Endothelial cell (in vitro differentiated cells): ENCODE measurements around the gene STXBP1. TPM values are rescaled to one million over a fixed set of nuclear protein-coding genes. Genes with fewer than 3 reads are reported as not detected.

Experiments
- DNase-seq: peaks from one replicate; pipeline ENCODE4 v3.0.0; 2021; ENCODE audit warnings: low spot score
- H3K27ac Mint-ChIP-seq: one replicate; pipeline ENCODE4 v1.8.0; 2021; ENCODE audit warnings: mixed read lengths, inconsistent platforms; ENCODE audit not compliant: unreplicated experiment
- H3K27me3 Mint-ChIP-seq: one replicate; pipeline ENCODE4 v1.8.0; 2021; ENCODE audit warnings: mild to moderate bottlenecking, moderate library complexity, mixed read lengths, inconsistent platforms; ENCODE audit not compliant: unreplicated experiment
- H3K36me3 Mint-ChIP-seq: one replicate; pipeline ENCODE4 v1.8.0; 2021; ENCODE audit warnings: mild to moderate bottlenecking, low read depth, mixed read lengths, inconsistent platforms; ENCODE audit not compliant: unreplicated experiment
- H3K4me1 Mint-ChIP-seq: one replicate; pipeline ENCODE4 v1.8.0; 2021; ENCODE audit warnings: mild to moderate bottlenecking, mixed read lengths, inconsistent platforms; ENCODE audit not compliant: unreplicated experiment
- H3K4me3 Mint-ChIP-seq: one replicate; pipeline ENCODE4 v1.8.0; 2021; ENCODE audit warnings: mild to moderate bottlenecking, mixed read lengths, inconsistent platforms; ENCODE audit not compliant: unreplicated experiment
- H3K9me3 Mint-ChIP-seq: one replicate; pipeline ENCODE4 v1.8.0; 2021; ENCODE audit warnings: mixed read lengths, inconsistent platforms; ENCODE audit not compliant: unreplicated experiment
- CTCF ChIP-seq: fragments of 200-600 bp; sonication (generic); IDR thresholded peaks from one replicate; pipeline ENCODE4 v1.5.0; 2021; ENCODE audit warnings: antibody characterized with exemption; ENCODE audit not compliant: unreplicated experiment
- total RNA-seq: library from RNA; stranded (reverse); fragmentation: NEBNext Ultra II Directional; extraction: Animal tissue kit (Norgen Biotek cat#: 25700); gene quantifications from one replicate; pipeline ENCODE4 v1.2.1, GENCODE V29; 2021; ENCODE audit not compliant: unreplicated experiment

The STXBP1 gene
- total RNA-seq, 1 donor from 2014 or later, result 113 TPM

GRCh38 chr9:127733614-127734013 is 121.5 kb downstream of the STXBP1 start:
- H3K4me3 Mint-ChIP-seq, result peak overlapping the region; percentile 76
- H3K9me3 Mint-ChIP-seq, result no peaks in the 10 kb centered on the region
- no peak for TF ChIP-seq CTCF
- peaks cover 25% of the 10 kb centered on the region for H3K4me1 Mint-ChIP-seq
- DNase-seq, result no peak
- H3K36me3 Mint-ChIP-seq, result peaks cover 17% of the 10 kb centered on the region
- H3K27ac Mint-ChIP-seq, result no peak overlapping the region
- peaks cover 15% of the 10 kb centered on the region for H3K27me3 Mint-ChIP-seq

GRCh38 chr9:127734247-127734746 is 122.2 kb downstream of the STXBP1 start:
- Mint-ChIP-seq H3K9me3 (no peaks in the 10 kb centered on the region), H3K36me3 (peaks cover 23% of the 10 kb centered on the region), H3K4me3 (peak overlapping the region; percentile 76), H3K4me1 (peaks cover 25% of the 10 kb centered on the region), H3K27ac (no peak overlapping the region), H3K27me3 (peaks cover 15% of the 10 kb centered on the region)
- no peak for TF ChIP-seq CTCF
- DNase-seq, result no peak

GRCh38 chr9:127734747-127735529 is 122.9 kb downstream of the STXBP1 start, which contains the start of gene TOR2A:
Gene TOR2A, minus strand, starts transcription at chr9:127735294. Its CDS starts 24 bp downstream, at chr9:127735270.
- Mint-ChIP-seq H3K36me3 (peaks cover 24% of the 10 kb centered on the region), H3K9me3 (no peaks in the 10 kb centered on the region), H3K4me1 (peaks cover 25% of the 10 kb centered on the region), H3K4me3 (peak within 1 kb of the TSS; percentile 93), H3K27me3 (peaks cover 16% of the 10 kb centered on the region), H3K27ac (peak within 1 kb of the TSS; percentile 98)
- DNase-seq, result peak; percentile 100
- TF ChIP-seq CTCF, result peak; percentile 86

GRCh38 chr9:127735530-127736185 is 123.6 kb downstream of the STXBP1 start:
- Mint-ChIP-seq H3K4me3 (peak overlapping the region; percentile 93), H3K4me1 (peaks cover 25% of the 10 kb centered on the region), H3K27ac (peak overlapping the region; percentile 98), H3K9me3 (no peaks in the 10 kb centered on the region), H3K27me3 (peaks cover 16% of the 10 kb centered on the region), H3K36me3 (peaks cover 24% of the 10 kb centered on the region)
- DNase-seq, result peak; percentile 36
- TF ChIP-seq CTCF, result no peak
